Neuronal stem cell (in vitro differentiated cells): ENCODE results near the gene CENPM.

Experiments
- DNase-seq: peaks from one replicate; pipeline ENCODE4 v3.0.0-alpha.2; 2013; ENCODE audit warnings: low spot score
- H2AFZ ChIP-seq: one replicate; pipeline ENCODE4 v1.6.1; 2013; ENCODE audit warnings: mild to moderate bottlenecking, low read length, inconsistent platforms
- H2AK5ac ChIP-seq: 2 replicates; pipeline ENCODE4 v1.6.1; 2013; ENCODE audit warnings: low read depth, mild to moderate bottlenecking, inconsistent platforms, low read length, moderate library complexity, mixed read lengths
- H2BK120ac ChIP-seq: 2 replicates; pipeline ENCODE4 v1.6.1; 2013; ENCODE audit warnings: low read depth, mild to moderate bottlenecking, inconsistent platforms, low read length, moderate library complexity, mixed read lengths
- H2BK12ac ChIP-seq: one replicate; pipeline ENCODE4 v1.6.1; 2013; ENCODE audit warnings: low read length, inconsistent platforms
- H2BK15ac ChIP-seq: 2 replicates; pipeline ENCODE4 v1.6.1; 2013; ENCODE audit warnings: mild to moderate bottlenecking, low read length, inconsistent platforms, mixed read lengths
- H2BK5ac ChIP-seq: one replicate; pipeline ENCODE4 v1.6.1; 2013; ENCODE audit warnings: inconsistent platforms, mild to moderate bottlenecking, low read length, moderate library complexity
- H3K14ac ChIP-seq: one replicate; pipeline ENCODE4 v1.6.1; 2013; ENCODE audit warnings: low read length, inconsistent platforms
- H3K18ac ChIP-seq: 2 replicates; pipeline ENCODE4 v1.6.1; 2013; ENCODE audit warnings: low read length, inconsistent platforms
- H3K23ac ChIP-seq: 2 replicates; pipeline ENCODE4 v1.6.1; 2013; ENCODE audit warnings: low read depth, mild to moderate bottlenecking, mixed read lengths, low read length, inconsistent platforms; ENCODE audit not compliant: poor library complexity
- H3K27ac ChIP-seq: replicated peaks from 3 replicates; pipeline ENCODE4 v1.5.1; 2013; ENCODE audit warnings: low read length, inconsistent platforms
- H3K27me3 ChIP-seq, 3 experiments: 2 replicates each; pipeline ENCODE4 v1.6.1; 2013; ENCODE audit warnings: low read length in 3 of 3, mild to moderate bottlenecking in 2 of 3, inconsistent platforms in 1 of 3, low read depth in 1 of 3, mixed read lengths in 1 of 3, moderate library complexity in 1 of 3; ENCODE audit not compliant: control insufficient read depth in 3 of 3, insufficient read depth in 3 of 3
- H3K36me3 ChIP-seq, 2 donors: replicated peaks in 1 of 2; 2 replicates each; pipeline ENCODE4 v1.6.1; 2013; ENCODE audit warnings: low read length in 2 of 2; ENCODE audit not compliant: control insufficient read depth in 2 of 2, insufficient read depth in 2 of 2
- H3K4ac ChIP-seq: 2 replicates; pipeline ENCODE4 v1.6.1; 2013; ENCODE audit warnings: inconsistent platforms, mild to moderate bottlenecking, low read length, moderate library complexity
- H3K4me1 ChIP-seq, 2 donors: 1 replicate in 1 of 2; 2 replicates in 1 of 2; pipeline ENCODE4 v1.6.1; 2013; ENCODE audit warnings: low read length in 2 of 2, low read depth in 1 of 2; ENCODE audit not compliant: control insufficient read depth in 2 of 2, insufficient read depth in 1 of 2
- H3K4me2 ChIP-seq: one replicate; pipeline ENCODE4 v1.6.1; 2013; ENCODE audit warnings: mild to moderate bottlenecking, low read length, inconsistent platforms; ENCODE audit not compliant: insufficient read depth, poor library complexity, severe bottlenecking
- H3K4me3 ChIP-seq, 2 donors: 2 replicates each; pipeline ENCODE4 v1.5.1; 2013; ENCODE audit warnings: low read length in 2 of 2, mild to moderate bottlenecking in 2 of 2, inconsistent platforms in 1 of 2, moderate library complexity in 1 of 2
- H3K79me1 ChIP-seq: one replicate; pipeline ENCODE4 v1.6.1; 2013; ENCODE audit warnings: low read depth, mild to moderate bottlenecking, inconsistent platforms, low read length, moderate library complexity
- H3K9ac ChIP-seq: one replicate; pipeline ENCODE4 v1.6.1; 2013; ENCODE audit warnings: mild to moderate bottlenecking, low read depth, low read length, inconsistent platforms; ENCODE audit not compliant: poor library complexity
- H3K9me3 ChIP-seq, 2 donors: replicated peaks in 1 of 2; 2 replicates each; pipeline versions ENCODE3 to v1.6.1; 2013; ENCODE audit warnings: low read length in 2 of 2, mild to moderate bottlenecking in 2 of 2, inconsistent platforms in 1 of 2, low read depth in 1 of 2, mixed read lengths in 1 of 2, moderate library complexity in 1 of 2; ENCODE audit not compliant: control insufficient read depth in 2 of 2, insufficient read depth in 1 of 2
- H4K8ac ChIP-seq: one replicate; pipeline ENCODE4 v1.6.1; 2013; ENCODE audit warnings: low read depth, mild to moderate bottlenecking, inconsistent platforms, low read length, moderate library complexity
- H4K91ac ChIP-seq: one replicate; pipeline ENCODE4 v1.6.1; 2013; ENCODE audit warnings: low read length, low read depth, mild to moderate bottlenecking, inconsistent platforms; ENCODE audit not compliant: poor library complexity
- WGBS, 2 donors: extraction: QIAGEN DNeasy Blood & Tissue Kit; methylation state at CpG; one replicate each; pipeline ENCODE4 v1.1.7; 2013; ENCODE audit warnings: missing lambda C conversion rate in 2 of 2, mixed read lengths in 1 of 2; ENCODE audit not compliant: insufficient read length in 2 of 2, insufficient replicate concordance in 1 of 2; ENCODE audit errors: extremely low coverage in 2 of 2; 5-methylcytosine and 5-hydroxymethylcytosine counted together

CENPM gene

GRCh38 chr22:41915035-41915785 is 31.7 kb downstream of the CENPM start, which contains the start of gene SHISA8:
SHISA8 (minus strand) TSS chr22:41915074; CDS start chr22:41914667, 407 bp downstream.
- Histone ChIP-seq H3K4me2 (peak within 1 kb of the TSS; percentile 57), H3K27me3 (peaks cover 75 to 100% (median 82%) of the 10 kb centered on the region in 3 experiments), H3K79me1 (no peaks in the 10 kb centered on the region), H3K4me3 (peak within 1 kb of the TSS; percentile 21 to 69), H3K36me3 (no peaks in the 10 kb centered on the region), H4K8ac (no peak within 1 kb of the TSS), H2BK120ac (no peak within 1 kb of the TSS), H3K18ac (peak within 1 kb of the TSS; percentile 89), H3K9me3 (no peaks in the 10 kb centered on the region), H3K23ac (peak within 1 kb of the TSS; percentile 73), H3K27ac (no peak within 1 kb of the TSS), H2BK12ac (no peak within 1 kb of the TSS), H3K14ac (no peak within 1 kb of the TSS), H3K9ac (no peak within 1 kb of the TSS), H4K91ac (no peak within 1 kb of the TSS), H2BK5ac (peak within 1 kb of the TSS; percentile 24), H2AK5ac (peak within 1 kb of the TSS; percentile 37), H2AFZ (peak within 1 kb of the TSS; percentile 85), H3K4ac (no peak within 1 kb of the TSS), H3K4me1 (peaks cover 6 to 7% of the 10 kb centered on the region in 2 donors), H2BK15ac (no peak within 1 kb of the TSS)
- DNase-seq, result no peak
- WGBS, 2 donors, result no CpG with 5 or more reads among the region's 63 CpGs

GRCh38 chr22:41914611-41915034 is 32.3 kb downstream of the CENPM start:
- no peak overlapping the region for H2BK5ac ChIP-seq
- no peak overlapping the region for H3K27ac ChIP-seq
- H2BK15ac ChIP-seq, result no peak overlapping the region
- no peak overlapping the region for H3K14ac ChIP-seq
- H3K79me1 ChIP-seq, result no peaks in the 10 kb centered on the region
- H3K4me2 ChIP-seq, result peak overlapping the region; percentile 57
- no peak overlapping the region for H4K91ac ChIP-seq
- no peak overlapping the region for H3K23ac ChIP-seq
- peaks cover 4 to 7% of the 10 kb centered on the region in 2 donors for H3K4me1 ChIP-seq
- no peaks in the 10 kb centered on the region for H3K9me3 ChIP-seq
- WGBS, 2 donors, result no CpG with 5 or more reads among the region's 67 CpGs
- no peak overlapping the region for H3K9ac ChIP-seq
- H2AFZ ChIP-seq, result peak overlapping the region; percentile 85
- peaks cover 75 to 99% (median 87%) of the 10 kb centered on the region in 3 experiments for H3K27me3 ChIP-seq
- no peak overlapping the region for H2BK12ac ChIP-seq
- DNase-seq, result no peak
- H2AK5ac ChIP-seq, result no peak overlapping the region
- H4K8ac ChIP-seq, result no peak overlapping the region
- no peak overlapping the region for H3K4ac ChIP-seq
- H3K4me3 ChIP-seq, result peak overlapping the region; percentile 21 to 69
- H2BK120ac ChIP-seq, result no peak overlapping the region
- H3K36me3 ChIP-seq, result no peaks in the 10 kb centered on the region
- H3K18ac ChIP-seq, result peak overlapping the region; percentile 28

GRCh38 chr22:41913842-41914534 is 33.0 kb downstream of the CENPM start:
- peak overlapping the region; percentile 24 for H2BK5ac ChIP-seq
- DNase-seq, result no peak
- H3K18ac ChIP-seq, result peak overlapping the region; percentile 38
- peak overlapping the region; percentile 85 for H2AFZ ChIP-seq
- H3K14ac ChIP-seq, result no peak overlapping the region
- no peaks in the 10 kb centered on the region for H3K36me3 ChIP-seq
- H2AK5ac ChIP-seq, result peak overlapping the region; percentile 37
- no peak overlapping the region for H4K91ac ChIP-seq
- H3K9ac ChIP-seq, result no peak overlapping the region
- no peak overlapping the region for H3K27ac ChIP-seq
- H2BK15ac ChIP-seq, result no peak overlapping the region
- no peak overlapping the region for H4K8ac ChIP-seq
- H3K27me3 ChIP-seq, result peaks cover 72 to 99% (median 93%) of the 10 kb centered on the region in 3 experiments
- H3K79me1 ChIP-seq, result no peaks in the 10 kb centered on the region
- no CpG with 5 or more reads among the region's 79 CpGs for WGBS, 2 donors
- peaks cover 4 to 8% of the 10 kb centered on the region in 2 donors for H3K4me1 ChIP-seq
- peak overlapping the region; percentile 73 for H3K23ac ChIP-seq
- no peak overlapping the region for H2BK12ac ChIP-seq
- peak overlapping the region; percentile 25 for H3K4me2 ChIP-seq
- no peak overlapping the region for H2BK120ac ChIP-seq
- no peak overlapping the region for H3K4me3 ChIP-seq
- H3K4ac ChIP-seq, result no peak overlapping the region
- no peaks in the 10 kb centered on the region for H3K9me3 ChIP-seq
